NCI-H146 (cell line): ENCODE results near the gene IL4R.
"Not testable (repeated sequence)": the region's sequence is repeated elsewhere in the genome, so short reads cannot be mapped to it uniquely, and the experiment has no call there.

ENCODE experiments used
- DNase-seq: peaks from one replicate; lab custom pipeline; 2025; lab: John Stamatoyannopoulos, UW

Gene IL4R

GRCh38 chr16:27313422-27314160 lies at the start of gene IL4R:
TSS of gene IL4R (plus strand) at chr16:27313974. CDS start at chr16:27340204, 26,230 bp downstream.
- DNase-seq, result peak; percentile 36

DNA sequence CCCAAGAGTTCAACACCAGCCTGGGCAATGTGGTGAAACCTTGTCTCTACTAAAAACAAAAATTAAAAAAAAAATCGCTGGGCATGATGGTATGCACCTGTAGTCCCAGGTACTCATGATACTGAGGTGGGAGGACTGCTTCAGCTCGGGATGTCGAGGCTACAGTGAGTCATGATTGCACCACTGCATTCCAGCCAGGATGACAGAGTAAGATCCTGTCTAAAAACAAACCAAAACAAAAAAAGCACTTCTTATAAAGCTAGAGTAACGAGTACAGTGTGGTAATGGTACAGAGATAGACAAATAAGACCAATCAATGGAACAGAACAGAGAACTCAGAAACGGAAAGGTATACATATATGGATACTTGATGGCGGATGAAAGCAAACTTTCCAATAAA lies 49.6 kb upstream of the IL4R start:
- no peak for DNase-seq

DNA sequence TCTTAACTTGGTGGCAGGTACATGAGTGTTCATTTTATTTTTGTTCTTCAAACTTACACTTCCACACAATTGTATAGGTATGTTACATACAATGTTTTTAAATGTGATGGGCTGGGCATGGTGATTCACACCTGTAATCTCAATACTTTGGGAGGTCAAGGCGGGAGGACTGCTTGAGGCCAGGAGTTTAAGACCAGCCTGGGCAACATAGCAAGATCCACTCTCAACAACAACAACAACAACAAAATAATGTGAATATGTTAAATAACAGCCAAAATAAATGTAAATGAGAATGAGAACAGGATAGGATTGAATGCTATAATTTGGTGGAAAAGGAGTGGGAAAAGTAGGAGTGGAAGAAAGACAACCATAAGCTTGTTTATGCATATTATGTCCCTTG lies 47.8 kb upstream of the IL4R start:
- DNase-seq, result no peak

GRCh38 chr16:27267037-27267677 lies 46.6 kb upstream of the IL4R start:
- no peak for DNase-seq

GRCh38 chr16:27268376-27269299 lies 45.1 kb upstream of the IL4R start, which contains the start of gene NSMCE1:
TSS of gene NSMCE1 (minus strand) at chr16:27268772. CDS start at chr16:27257570, 11,202 bp downstream.
- DNase-seq, result peak; percentile 97

GRCh38 chr16:27269300-27270150 lies 44.2 kb upstream of the IL4R start:
- no peak for DNase-seq

DNA sequence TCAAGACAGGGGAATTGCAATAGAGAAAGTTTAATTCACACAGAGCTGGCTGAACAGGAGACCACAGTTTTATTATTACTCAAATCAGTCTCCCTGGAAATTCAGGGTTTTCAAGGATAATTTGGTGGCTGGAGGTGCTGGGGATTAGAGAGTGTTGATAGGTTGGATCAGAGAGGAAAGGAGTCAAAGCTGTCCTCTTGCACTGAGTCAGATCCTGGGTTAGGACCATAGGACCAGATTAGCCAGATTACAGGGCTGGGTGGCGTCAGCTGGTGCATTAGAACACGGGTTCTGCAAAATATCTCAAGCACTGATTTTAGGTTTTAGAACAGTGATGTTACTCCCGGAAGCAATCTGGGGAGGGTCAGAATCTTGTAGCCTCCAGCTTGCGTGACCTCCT lies 43.4 kb upstream of the IL4R start:
- DNase-seq, result no peak

DNA sequence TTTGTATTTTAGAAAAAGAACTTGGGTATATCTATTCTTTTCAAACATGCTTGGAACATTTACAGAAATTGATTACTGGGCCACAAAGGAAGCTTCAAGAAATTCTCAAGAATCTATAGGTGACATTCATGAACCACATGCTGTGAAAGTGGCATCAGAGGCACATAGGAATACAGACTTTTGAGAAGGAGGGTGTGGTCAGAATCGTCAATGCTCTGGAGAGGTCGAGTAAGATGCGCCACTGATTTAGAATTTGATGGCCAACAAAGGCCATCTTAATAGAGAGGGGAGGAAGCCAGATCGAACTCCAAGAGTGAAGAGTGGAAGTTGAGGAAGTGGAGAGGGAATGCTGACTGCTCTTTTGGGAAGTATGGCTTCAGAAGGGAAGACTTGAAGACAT lies 41.7 kb upstream of the IL4R start:
- DNase-seq, result no peak

- not testable (repeated sequence) for DNase-seq
These were observed 41.1 kb upstream of the IL4R start for GRCh38 chr16:27272697-27273096.

DNA sequence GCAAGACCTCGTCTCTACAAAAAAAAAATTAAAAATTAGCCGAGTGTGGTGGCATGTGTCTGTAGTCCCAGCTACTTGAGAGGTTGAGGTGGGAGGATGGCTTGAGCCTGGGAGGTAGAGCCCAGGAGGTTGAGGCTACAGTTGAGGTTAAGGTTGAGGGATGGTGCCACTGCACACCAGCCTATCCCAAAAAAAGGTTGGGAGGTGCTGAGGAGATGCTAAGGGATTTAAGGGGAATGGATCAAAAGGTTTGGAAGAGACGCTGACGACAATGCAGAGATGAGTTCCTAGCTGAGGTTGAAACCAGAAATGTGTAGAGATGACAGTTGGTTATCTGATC lies 40.5 kb upstream of the IL4R start:
- DNase-seq, result no peak

- no peak for DNase-seq
These were observed 39.9 kb upstream of the IL4R start for GRCh38 chr16:27273670-27274423.

DNA sequence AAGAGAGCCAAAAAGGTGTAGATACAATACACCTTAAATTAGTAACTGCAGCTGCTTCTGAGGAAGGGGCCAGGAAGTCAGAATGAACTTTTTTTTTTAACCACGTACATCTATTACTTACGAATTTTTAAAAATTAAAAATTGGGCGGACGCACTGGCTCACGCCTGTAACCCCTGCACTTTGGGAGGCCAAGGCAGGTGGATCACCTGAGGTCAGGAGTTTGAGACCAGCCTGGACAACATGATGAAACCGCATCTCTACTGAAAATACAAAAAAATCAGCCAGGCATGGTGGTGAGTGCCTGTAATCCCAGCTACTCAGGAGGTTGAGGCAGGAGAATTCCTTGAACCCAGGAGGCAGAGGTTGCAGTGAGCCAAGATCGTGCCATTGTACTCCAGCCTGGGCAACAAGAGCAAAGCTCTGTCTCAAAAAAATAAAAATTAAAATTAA lies 39.3 kb upstream of the IL4R start:
- not testable (repeated sequence) for DNase-seq

- DNase-seq, result no peak
These were observed 38.4 kb upstream of the IL4R start for GRCh38 chr16:27275394-27275793.

DNA sequence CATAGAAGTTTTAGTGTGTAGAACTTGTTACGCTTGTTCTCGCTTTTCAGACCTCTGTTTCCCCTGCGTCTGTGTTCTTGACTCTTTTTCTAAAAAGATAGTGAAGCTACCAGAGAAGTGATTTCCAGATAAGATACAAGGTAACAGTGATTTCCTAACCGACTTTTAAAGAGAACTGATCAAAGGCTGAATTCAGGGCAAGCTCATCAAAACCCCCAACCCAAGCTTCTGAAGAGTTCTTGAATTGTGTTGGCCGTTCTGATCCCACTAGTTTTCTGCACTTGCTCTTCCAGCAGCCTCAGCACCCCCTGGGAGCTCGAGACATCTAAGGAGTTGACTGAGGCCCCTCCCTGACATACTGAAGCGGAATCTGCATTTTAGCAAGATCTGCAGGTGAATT lies 32.5 kb upstream of the IL4R start:
- DNase-seq, result no peak

- DNase-seq, result no peak
These were observed 28.7 kb upstream of the IL4R start for GRCh38 chr16:27284865-27285675.

- no peak for DNase-seq
These were observed 28.0 kb upstream of the IL4R start for GRCh38 chr16:27285676-27286196.

DNA sequence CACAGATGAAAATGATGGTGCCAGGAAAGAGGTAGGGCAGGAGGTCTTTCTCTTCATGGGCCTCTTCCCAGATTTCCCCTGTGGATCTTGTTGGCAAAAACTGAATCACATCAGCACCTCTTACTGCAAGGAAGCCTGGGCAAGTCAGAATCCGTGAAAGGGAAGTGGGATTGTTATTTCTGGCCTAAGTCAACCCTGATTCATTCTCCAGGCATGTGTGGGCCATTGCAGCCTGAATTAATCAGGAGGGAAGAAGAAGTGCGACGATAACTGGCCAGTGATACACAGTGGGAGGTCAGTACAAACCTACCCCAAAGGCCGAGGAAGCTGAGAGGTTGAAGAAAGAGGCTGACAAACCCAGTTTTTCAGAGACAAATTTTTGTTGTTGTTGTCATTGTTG lies 27.3 kb upstream of the IL4R start:
- no peak for DNase-seq

DNA sequence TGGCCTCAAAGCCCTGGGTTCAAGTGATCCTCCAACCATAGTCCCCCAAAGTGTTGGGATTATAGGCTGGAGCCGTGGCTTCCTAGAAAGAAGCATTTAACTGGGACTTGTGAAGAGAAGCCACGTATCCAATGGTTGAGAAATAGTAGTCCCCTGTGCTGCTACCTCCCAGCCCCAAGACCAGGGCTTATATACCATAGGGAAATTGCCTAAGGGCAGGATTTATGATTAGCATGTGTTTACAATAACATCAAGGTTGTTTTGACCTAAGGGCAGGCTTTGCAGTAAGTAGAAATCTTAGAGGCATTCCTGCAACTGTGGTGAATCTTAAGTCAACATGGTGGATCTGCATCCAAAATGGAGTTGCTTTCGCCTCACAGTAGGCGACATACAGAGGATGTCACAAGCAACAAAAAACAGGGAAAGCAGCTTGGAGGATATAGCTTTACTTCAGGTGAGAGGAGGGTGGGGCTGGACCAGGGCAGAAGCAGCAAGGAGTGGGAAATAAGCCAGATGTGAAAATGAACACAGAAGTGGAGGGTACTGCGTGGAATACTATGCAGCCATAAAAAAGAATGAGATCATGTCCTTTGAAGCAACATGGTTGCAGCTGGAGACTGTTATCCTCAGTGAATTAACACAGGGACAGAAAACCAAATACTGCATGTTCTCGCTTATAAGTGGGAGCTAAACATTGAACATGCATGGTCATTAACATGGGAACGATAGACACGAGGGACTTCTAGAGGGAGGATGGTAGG lies 26.5 kb upstream of the IL4R start:
- no peak for DNase-seq

DNA sequence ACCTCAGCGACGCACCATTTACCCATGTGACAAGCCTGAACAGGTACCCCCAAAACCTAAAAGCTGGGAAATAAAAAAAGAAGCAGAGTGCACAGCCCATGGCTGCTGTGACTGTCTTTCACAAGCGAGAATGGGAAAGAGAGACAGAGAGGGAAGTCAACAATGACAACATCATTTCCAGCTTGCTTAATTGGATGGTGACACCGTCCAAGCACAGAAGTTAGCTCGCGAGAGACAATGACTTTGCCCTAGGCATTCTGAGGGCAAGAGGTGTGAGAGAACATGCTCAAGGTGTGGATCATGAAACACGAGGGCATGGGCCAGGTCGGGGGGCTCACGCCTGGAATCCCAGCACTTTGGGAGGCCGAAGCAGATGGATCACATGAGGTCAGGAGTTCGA lies 25.9 kb upstream of the IL4R start:
- DNase-seq, result no peak
